ENCODE results near the gene SAP30L. TPM values are rescaled to one million over a fixed set of nuclear protein-coding genes. Genes with fewer than 3 reads are reported as not detected.

The SAP30L gene
- total RNA-seq, 1 experiment from 2014 or later, result 17.5 TPM

DNA sequence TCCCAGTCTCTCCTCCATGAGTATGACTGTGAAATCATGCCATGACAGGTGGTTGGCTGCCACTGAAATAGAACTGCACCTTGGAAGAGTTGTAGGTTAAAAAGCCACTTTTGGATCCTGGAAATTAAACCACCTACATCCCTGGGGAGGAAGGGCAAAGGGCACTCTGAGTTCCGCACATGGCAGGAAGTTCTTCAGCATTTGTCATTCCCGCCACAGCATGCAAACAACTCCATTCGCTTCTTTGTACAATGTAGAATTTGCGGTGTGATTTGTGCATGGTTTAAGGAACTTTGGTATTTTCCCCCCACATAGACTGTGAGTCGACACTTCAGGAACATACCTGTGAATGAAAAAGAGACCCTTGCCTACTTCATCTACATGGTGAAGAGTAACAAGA lies 9.8 kb downstream of the SAP30L start:
- no peak for DNase-seq (ENCODE audit: low spot score)
- in situ Hi-C loops (cut with HindIII; ENCODE audit: low sequenced_read_pairs), result no loop called here

DNA sequence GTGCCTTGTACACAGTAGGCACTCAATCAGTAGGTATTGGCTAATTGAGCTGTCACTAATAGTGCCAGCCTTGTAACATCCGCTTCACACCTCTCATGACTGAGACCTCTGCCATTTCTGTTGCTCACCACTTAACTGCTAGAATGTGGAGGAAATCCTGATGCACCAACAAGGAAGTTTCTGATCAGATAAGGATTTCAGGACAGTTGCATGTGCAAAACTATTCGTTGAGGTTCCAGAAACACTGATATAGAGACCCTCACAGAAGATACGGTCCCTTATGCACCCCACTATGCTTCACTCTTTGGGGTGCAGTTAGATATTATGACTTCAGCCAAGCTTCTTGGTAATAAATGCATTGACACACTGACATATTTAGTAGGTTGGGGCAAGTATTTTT lies 10.7 kb downstream of the SAP30L start:
- in situ Hi-C loops (cut with HindIII; ENCODE audit: low sequenced_read_pairs), result no loop called here
- DNase-seq (ENCODE audit: low spot score), result no peak

- in situ Hi-C loops (cut with HindIII; ENCODE audit: low sequenced_read_pairs), result no loop called here
- no peak for DNase-seq (ENCODE audit: low spot score)
These were observed 13.2 kb downstream of the SAP30L start for GRCh38 chr5:154459015-154459414.

DNA sequence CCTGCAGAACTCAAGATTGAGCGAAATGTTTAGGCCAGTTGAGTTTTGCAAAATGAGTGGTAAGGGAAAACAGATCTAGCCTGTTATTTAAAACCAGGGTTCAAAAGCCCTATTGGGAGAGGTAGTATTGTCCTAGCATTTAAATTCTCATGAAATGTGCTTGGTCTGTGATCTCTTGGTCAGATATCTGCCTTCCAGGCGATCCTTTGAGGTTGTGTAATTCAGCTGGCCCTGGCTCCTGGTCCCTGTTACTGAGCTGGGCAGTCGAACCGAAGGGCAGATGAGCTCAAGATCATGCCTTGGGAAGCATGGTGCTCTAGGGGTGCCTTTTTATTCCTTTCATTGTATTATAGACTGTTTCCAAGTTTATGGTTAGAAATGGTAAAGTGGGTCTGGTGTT lies 14.4 kb downstream of the SAP30L start:
- in situ Hi-C loops (cut with HindIII; ENCODE audit: low sequenced_read_pairs), result no loop called here
- no peak for DNase-seq (ENCODE audit: low spot score)

DNA sequence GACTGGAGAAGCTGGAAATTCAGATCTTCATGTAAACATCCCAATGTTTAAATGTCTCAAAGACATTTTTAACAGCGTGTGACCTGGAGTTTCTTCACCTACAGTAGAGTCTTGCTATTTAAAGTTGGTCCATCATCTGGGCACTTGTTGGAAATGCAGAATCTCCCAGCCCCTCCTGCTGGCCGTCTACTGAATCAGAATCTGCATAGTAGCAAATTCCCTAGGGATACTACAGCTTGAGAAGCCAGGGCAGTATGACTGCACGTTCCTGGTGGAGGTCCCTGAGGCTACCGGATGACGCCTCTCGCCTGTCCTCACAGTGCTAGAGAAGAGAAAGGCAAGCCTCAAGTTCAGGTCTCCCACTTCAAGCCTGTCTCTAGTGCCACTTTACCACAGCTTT lies 15.7 kb downstream of the SAP30L start:
- in situ Hi-C loops (cut with HindIII; ENCODE audit: low sequenced_read_pairs), result no loop called here
- DNase-seq (ENCODE audit: low spot score), result no peak

DNA sequence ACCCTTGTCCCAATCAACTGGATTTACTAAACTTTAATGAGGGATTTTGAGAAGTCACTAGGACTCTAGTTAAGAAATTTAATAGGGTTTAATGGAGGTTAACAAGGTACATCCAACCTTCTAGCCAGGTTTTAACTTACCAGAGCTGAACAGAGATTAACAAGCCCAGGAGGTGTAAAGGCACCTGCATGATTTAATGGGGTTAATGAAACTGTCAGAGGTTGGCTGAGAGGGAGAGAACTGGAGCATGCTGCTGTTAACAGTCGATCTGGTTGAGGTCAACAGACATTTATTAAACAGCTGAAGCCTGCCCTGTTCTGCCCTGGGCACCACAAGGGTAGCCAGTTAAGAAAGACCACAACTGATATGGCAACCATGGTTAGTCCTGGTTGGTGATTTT lies 18.6 kb downstream of the SAP30L start:
- no peak for DNase-seq (ENCODE audit: low spot score)
- in situ Hi-C loops (cut with HindIII; ENCODE audit: low sequenced_read_pairs), result no loop called here

DNA sequence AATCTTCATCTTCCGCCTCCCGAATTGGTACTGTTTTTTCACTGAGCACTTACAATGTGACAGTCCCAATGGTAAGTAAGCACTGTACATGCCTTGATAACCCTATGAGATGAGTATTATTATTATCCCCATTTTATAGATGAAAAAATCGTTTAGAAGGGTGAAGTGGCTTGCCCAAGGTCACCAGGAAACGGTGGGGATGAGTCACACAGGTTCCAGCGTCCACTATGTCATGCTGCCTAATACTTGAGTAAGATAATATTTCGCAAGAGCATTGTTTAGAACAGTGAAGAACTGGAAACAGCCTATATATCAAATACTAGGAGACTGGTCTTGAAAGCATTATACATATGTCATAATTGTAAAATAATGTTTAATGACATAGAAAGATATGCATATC lies 19.4 kb downstream of the SAP30L start:
- DNase-seq (ENCODE audit: low spot score), result no peak
- in situ Hi-C loops (cut with HindIII; ENCODE audit: low sequenced_read_pairs), result no loop called here

DNA sequence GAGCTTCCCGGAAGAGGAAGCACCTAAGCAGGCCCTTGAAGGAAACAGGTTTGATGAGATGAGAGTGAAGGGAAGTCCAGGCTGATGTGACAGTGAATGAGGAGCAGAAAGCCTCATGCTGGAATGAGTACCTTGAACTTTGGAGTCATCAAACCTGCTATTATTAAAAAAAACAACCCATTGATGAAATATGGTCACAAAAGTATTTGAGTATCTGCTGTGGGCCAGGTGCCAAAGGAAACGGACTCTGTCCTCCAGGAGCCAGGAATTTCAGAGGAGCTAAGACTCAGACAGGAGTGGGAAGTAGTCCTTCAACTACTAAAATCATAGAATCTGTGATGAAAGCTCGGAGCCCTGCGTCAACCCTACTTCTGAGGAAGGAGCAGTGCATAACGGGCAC lies 20.4 kb downstream of the SAP30L start:
- in situ Hi-C loops (cut with HindIII; ENCODE audit: low sequenced_read_pairs), result no loop called here
- no peak for DNase-seq (ENCODE audit: low spot score)

DNA sequence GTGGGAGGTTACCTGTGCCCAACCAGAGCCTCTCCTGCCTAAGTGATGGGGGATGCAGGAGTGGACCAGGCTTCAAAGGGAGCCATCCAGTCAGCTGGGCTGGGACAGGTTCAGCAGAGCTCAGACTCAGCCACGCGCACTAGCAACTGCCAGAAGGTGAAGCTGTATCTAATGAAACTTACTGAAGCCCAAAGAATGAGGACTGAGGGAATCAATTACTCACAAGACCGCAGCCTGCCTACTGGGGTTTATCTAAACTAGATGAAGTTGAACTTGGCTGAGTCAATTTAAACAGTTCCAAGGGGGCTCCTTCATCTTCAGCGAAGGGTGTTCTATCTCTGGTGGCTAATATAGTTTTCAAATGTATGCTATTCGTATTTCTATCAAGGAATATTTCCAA lies 20.9 kb downstream of the SAP30L start:
- in situ Hi-C loops (cut with HindIII; ENCODE audit: low sequenced_read_pairs), result no loop called here

DNA sequence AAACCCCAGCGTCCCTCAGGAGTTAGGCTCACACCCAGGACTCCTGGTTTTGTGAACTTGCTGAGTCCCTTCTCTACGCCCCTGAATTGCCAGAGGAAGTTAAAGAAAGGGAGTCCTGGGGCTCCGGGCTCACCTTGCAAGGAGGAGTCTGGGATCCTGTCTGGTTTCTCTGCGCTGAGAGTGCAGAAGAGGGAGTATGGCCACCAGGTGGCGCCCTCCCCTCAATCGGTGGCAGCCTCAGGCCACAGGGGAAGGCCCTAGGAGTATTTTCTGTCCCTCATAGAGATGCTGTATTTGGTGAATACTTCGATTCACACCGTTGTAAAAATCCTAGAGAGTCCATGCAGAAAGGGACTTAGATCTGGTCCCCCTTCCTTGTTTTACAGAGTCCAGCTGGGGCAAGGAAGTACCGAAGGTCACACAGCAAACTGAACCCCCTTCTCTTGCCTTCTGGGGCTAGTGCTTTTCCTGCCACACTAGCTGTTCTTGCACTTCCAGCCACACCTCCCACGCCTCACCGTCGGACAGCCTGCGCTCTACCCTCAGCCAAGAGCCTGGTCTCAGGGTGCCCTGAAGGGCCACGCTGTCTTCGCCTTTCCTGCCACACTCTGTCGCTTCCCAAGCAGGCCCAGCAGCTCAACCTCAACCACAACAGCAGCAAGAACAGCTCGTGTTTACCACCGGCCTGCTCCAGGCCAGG lies 22.0 kb downstream of the SAP30L start:
- DNase-seq (ENCODE audit: low spot score), result peak; percentile 61
- in situ Hi-C loops (cut with HindIII; ENCODE audit: low sequenced_read_pairs), result no loop called here

More for the DNA sequence above, 20.9 kb downstream of the SAP30L start:
- no peak for DNase-seq (ENCODE audit: low spot score)

DNA sequence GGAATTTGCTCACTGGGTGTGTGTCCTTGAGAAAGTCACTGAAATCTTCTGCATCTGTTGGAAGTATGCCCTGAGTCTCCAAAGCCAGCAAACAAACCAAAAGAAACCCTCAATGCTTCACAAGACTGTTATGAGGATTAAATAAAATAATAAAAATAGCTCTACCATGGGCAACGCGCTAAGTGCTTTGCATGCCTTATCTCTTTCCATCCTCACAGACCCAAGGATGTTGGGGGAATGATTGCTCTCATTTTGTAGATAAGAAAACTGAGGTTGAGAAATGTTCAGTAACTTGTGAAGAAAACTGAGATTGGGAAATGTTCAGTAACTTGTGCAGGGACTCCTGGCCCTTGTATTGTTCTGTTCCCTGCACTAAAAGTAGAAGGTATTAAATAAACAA lies 24.3 kb downstream of the SAP30L start:
- in situ Hi-C loops (cut with HindIII; ENCODE audit: low sequenced_read_pairs), result no loop called here
- DNase-seq (ENCODE audit: low spot score), result no peak

DNA sequence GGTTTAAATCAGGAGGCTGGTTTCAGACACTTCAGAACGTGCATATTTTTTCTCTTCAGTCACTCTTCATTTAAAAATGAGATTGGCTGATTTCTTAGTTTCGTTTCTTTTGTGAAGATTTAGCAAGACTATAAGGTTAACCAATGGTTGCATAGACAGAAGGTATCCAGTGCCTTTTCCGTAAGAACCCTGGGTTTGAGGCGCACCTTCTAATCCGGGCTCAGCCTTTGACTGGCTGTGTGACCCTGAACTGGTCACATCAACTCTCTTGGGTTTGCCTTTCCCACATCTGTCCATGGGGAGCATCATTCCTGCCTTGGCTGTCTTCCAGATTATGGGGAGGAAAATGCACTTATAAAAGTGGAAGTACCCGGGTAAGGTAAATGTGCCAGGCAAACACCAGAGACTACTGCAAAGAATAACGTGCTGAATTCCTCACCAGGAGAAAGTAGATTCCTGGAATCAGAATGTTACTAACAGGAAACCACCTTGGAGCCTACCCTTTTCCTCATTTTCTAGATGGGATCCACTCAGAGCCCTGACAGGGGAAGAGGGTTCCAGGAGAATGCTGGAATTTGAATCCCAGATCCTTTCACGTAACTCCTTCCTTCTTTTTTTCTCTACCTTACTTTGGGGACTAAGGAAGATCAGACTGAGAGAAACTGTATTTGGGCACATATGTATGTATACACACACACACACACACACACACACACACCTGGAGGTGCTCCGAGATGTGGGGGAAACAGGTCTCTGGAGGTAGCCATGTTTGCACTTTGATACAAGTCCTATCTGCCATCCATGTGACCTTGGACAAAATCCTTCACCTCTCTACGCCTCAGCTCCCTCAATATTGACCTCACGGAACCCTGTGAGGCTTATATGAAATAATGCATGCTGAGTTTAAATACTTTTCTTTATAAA lies 25.4 kb downstream of the SAP30L start:
- DNase-seq (ENCODE audit: low spot score), result no peak
- in situ Hi-C loops (cut with HindIII; ENCODE audit: low sequenced_read_pairs), result no loop called here

- DNase-seq (ENCODE audit: low spot score), result no peak
- in situ Hi-C loops (cut with HindIII; ENCODE audit: low sequenced_read_pairs), result no loop called here
These were observed 27.2 kb downstream of the SAP30L start for GRCh38 chr5:154472871-154473580.

DNA sequence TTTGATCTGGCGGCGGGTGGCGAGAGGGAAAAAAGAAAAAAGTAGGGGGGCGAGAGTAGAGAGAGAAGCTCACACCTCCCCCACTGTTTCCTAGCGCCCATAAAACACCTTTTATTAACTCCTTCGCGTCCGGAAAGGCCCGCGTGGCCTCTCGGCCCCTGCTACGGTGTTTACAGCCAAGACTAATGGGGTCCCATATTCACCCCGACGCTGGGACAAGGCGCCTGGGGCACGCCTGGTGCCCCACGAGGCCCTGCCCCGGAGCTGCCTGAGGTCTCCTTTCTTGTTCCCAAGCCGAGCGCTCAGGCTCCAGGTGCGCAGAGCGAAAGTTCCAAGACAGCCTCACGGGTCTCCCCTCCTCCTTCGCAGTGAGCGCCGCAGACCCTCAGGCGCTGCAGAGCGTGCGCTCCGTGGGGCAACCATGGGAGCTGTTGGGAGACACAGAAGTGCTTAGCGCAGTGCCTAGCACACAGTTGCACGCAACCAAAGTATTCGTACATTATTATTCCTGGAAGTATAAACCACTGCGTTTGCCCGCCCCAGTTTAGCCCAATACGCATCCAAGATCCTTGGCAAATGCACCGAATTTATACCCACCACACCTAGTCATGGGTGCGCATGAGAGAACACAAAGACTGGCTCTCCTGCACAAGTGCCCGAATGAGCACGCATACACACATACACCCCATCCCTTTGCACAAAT lies 27.9 kb downstream of the SAP30L start:
- in situ Hi-C loops (cut with HindIII; ENCODE audit: low sequenced_read_pairs), result no loop called here
- DNase-seq (ENCODE audit: low spot score), result no peak

DNA sequence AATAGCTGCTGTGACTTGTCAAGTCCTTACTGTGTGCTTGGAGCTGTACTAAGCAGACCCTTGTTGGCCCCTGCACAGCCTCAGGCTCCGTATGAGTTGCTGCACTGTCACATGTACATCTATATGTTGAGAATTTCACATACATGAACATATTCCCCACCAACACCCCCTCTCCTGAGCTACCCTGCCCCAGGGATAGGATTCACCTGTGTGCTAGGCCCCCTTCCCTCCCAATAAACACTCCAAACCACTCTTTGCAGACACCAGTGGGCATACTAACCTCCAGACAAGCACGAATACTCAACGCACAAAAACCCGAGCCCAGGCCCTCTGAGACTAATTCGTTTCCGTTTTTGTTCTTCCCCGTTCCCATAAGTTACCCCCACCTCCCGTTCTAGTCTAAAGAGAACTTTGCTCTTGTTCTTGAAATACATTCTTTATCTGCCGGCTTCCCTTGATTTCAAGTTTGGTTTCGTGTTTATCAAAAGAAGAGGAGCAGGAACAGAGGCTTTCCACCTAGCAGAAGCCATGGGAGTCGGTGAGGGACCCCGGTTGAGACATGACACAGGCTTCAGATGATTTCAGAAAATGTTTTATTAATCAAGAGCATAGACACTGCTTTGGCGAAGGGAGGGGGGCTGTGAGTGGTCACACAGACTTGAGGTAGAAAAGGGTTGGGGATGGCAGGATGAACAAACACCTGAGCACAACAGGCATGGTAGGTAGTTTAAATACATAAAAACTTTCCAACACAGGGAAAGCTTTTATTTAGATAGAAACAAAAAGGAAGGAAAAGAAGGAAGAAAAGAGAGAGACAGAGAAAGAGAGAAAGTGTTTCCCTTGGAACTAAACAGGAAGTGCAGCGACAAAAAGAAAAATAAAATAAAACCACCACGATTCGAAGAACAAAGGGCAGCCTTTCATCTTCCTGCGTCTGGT lies 28.9 kb downstream of the SAP30L start:
- in situ Hi-C loops (cut with HindIII; ENCODE audit: low sequenced_read_pairs), result no loop called here
- no peak for DNase-seq (ENCODE audit: low spot score)

DNA sequence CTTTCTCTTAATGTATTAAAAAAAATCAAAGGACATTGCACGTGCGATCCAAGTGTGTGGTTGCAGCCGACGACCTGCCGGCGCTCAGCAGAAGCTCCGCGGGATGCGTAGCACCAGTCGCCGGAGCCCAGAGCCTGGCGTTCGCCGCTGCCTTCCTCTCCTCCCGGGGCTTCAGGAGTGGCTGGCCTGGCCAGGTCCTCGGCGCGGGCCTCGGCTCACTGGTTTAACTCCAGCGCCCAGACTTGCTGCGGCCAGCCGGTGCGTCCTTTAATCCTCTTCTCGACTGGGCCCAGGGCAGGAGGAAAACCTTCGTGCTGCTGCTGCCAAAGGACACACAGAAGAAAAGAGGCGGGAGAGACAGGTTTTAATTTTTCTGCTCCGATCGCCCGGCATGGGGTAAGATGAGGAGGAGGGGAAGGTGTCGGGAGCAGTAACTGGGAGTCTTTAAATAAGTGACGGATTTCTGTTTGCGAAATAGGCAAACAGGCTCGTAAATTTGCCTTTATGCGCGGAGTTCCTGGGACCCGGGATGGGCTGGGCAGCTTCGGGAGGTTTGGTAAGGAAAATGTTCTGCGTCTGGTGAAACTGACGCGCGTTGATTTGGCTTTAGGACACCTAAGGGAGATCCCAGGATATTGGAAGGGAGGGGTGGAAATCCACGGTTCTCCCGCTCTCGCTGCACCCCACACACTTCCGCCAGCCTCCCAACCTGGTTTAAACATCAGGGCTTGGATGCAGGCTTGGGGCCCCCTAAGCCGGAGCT lies 30.0 kb downstream of the SAP30L start:
- DNase-seq (ENCODE audit: low spot score), result no peak
- in situ Hi-C loops (cut with HindIII; ENCODE audit: low sequenced_read_pairs), result no loop called here

GRCh38 chr5:154476354-154477205 lies 30.8 kb downstream of the SAP30L start:
- in situ Hi-C loops (cut with HindIII; ENCODE audit: low sequenced_read_pairs), result no loop called here
- DNase-seq (ENCODE audit: low spot score), result no peak
